Nephron (organoid): Measurements from ENCODE around the gene PSAT1.

Experiments
- H3K27ac Mint-ChIP-seq, 3 experiments: 2 replicates each; pipeline ENCODE4 v1.8.0; 2020; ENCODE audit warnings: mixed read lengths in 3 of 3, mild to moderate bottlenecking in 2 of 3, moderate library complexity in 1 of 3
- H3K27me3 Mint-ChIP-seq: 2 replicates; pipeline ENCODE4 v1.8.0; 2021; ENCODE audit warnings: low read depth, mild to moderate bottlenecking, moderate library complexity, mixed read lengths
- H3K36me3 Mint-ChIP-seq: 2 replicates; pipeline ENCODE4 v1.8.0; 2020; ENCODE audit warnings: low read depth, mixed read lengths
- H3K4me1 Mint-ChIP-seq: 2 replicates; pipeline ENCODE4 v1.8.0; 2020; ENCODE audit warnings: mixed read lengths
- H3K4me3 Mint-ChIP-seq, 3 experiments: 2 replicates each; pipeline ENCODE4 v1.8.0; 2020; ENCODE audit warnings: mild to moderate bottlenecking in 3 of 3, mixed read lengths in 3 of 3, moderate library complexity in 2 of 3
- H3K9me3 Mint-ChIP-seq: 2 replicates; pipeline ENCODE4 v1.8.0; 2020; ENCODE audit warnings: mixed read lengths
- TF ChIP-seq, protein P1 (sequence below), 3 experiments: fragments of 200-600 bp; sonication (generic); IDR thresholded peaks; one replicate each; pipeline ENCODE4 v1.5.0; 2021; ENCODE audit warnings: antibody characterized with exemption in 3 of 3; ENCODE audit not compliant: unreplicated experiment in 3 of 3

Gene PSAT1

DNA sequence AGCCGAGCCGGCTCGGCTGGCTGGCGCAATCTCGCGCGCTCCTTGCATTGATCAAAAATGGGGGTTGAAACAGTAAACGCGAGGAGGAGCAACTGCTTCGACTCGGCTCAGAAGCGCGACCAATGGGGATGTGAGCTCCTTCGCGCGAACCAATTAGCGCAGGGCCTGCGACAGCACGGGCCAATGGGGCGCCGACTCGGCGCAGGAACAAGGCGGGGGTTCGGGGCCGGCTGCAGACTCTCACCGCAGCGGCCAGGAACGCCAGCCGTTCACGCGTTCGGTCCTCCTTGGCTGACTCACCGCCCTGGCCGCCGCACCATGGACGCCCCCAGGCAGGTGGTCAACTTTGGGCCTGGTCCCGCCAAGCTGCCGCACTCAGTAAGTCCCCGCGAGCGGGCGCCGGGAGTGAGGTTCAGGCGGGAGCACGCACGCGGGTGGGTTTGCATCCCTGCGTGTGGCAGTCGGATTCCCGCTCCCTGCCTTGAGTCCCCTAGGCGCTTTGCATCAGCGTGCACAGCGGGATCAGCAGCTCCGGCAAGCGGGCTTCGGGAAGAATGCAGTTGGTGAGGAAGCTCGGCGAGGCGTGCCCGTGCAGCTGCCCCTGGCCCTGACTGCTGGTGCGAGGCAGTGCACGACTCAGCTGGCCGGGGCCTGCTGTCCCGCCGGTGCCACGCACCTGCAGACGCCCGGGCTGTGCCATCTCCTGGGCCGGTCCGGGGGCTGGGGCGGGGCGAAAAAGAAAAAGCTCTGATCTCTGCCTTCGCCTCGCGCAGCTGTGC lies at the start of gene PSAT1:
Gene PSAT1, plus strand, starts transcription at position 233 of the 779 bp plus-strand sequence. Its CDS starts 86 bp downstream, at position 319.
- Mint-ChIP-seq H3K4me3 (peak within 1 kb of the TSS; percentile 88 to 94 (median 92)), H3K27ac (peak within 1 kb of the TSS; percentile 89 to 94 (median 90)), H3K4me1 (peaks cover 49% of the 10 kb centered on the region), H3K27me3 (peaks cover 7% of the 10 kb centered on the region), H3K9me3 (no peaks in the 10 kb centered on the region), H3K36me3 (peaks cover 16% of the 10 kb centered on the region)
- TF ChIP-seq, protein P1, sequence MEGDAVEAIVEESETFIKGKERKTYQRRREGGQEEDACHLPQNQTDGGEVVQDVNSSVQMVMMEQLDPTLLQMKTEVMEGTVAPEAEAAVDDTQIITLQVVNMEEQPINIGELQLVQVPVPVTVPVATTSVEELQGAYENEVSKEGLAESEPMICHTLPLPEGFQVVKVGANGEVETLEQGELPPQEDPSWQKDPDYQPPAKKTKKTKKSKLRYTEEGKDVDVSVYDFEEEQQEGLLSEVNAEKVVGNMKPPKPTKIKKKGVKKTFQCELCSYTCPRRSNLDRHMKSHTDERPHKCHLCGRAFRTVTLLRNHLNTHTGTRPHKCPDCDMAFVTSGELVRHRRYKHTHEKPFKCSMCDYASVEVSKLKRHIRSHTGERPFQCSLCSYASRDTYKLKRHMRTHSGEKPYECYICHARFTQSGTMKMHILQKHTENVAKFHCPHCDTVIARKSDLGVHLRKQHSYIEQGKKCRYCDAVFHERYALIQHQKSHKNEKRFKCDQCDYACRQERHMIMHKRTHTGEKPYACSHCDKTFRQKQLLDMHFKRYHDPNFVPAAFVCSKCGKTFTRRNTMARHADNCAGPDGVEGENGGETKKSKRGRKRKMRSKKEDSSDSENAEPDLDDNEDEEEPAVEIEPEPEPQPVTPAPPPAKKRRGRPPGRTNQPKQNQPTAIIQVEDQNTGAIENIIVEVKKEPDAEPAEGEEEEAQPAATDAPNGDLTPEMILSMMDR (IDR thresholded peaks at IDR 0.05; ENCODE audit: unreplicated experiment in 3 of 3), result no peak

DNA sequence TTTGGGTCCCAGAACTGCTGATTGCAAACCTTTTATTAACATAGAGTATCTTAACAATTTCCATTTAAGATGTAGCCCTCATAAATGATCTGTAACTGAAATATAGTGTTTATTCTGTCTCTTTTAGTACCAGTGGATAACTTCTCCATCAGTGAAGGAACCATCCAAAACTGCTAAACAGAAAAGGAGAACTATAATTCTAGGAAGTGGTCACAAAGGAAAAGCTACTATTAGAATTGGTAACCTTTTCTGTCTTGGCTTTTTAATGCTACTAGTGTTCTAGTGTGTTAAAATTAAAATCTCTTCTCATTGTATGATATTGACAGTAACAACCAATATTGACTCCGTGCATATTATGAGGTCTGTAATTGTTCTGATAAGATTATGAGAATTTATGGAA lies 48.3 kb upstream of the PSAT1 start:
- TF ChIP-seq, protein P1 (IDR thresholded peaks at IDR 0.05; ENCODE audit: unreplicated experiment in 3 of 3), result no peak
- Mint-ChIP-seq H3K36me3 (peaks cover 52% of the 10 kb centered on the region), H3K4me3 (no peak overlapping the region), H3K9me3 (no peaks in the 10 kb centered on the region), H3K27me3 (no peaks in the 10 kb centered on the region), H3K4me1 (no peaks in the 10 kb centered on the region), H3K27ac (no peak overlapping the region)

DNA sequence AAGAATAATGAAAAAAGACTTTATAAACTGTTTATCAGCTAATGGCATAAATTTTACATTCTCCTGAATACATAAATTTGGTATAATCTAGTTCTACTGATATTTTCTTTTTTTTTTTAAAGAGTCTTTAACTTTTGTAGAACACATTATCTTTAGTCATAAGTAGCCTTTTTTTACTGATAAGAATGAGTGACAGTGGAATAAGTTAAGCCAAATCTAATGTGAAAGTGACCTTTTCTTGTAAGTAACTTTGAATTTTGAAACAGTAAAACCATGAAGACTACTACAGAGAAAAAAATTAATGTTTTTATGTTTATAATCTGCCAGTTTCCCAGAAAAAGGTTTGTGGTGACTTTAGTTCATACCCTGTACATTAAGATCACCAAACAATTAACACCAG lies 47.4 kb upstream of the PSAT1 start:
- peaks cover 59% of the 10 kb centered on the region for H3K36me3 Mint-ChIP-seq
- no peaks in the 10 kb centered on the region for H3K9me3 Mint-ChIP-seq
- H3K4me1 Mint-ChIP-seq, result no peaks in the 10 kb centered on the region
- TF ChIP-seq, protein P1 (IDR thresholded peaks at IDR 0.05; ENCODE audit: unreplicated experiment in 3 of 3), result no peak
- no peak overlapping the region for H3K27ac Mint-ChIP-seq
- no peak overlapping the region for H3K4me3 Mint-ChIP-seq
- no peaks in the 10 kb centered on the region for H3K27me3 Mint-ChIP-seq

DNA sequence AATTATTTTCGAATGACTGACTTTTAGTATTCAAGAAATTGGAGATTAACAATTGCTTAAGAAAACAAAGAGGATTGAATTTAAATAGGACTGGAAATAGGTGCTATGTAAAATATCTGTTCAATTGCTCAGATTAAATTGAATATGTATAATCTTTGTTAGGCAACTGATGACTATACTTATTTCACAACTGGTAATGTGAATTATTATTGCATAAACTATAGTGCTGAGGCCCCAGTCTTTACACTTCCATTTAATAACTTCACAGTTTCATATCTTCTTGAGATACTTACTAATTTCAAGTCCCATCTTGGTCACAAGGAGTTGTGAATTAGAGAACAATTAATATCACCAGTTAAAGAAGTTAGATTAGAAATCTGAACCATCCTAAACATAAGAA lies 44.3 kb upstream of the PSAT1 start:
- Mint-ChIP-seq H3K36me3 (peaks cover 55% of the 10 kb centered on the region), H3K27me3 (no peaks in the 10 kb centered on the region), H3K4me1 (no peaks in the 10 kb centered on the region), H3K27ac (no peak overlapping the region), H3K9me3 (no peaks in the 10 kb centered on the region), H3K4me3 (no peak overlapping the region)
- TF ChIP-seq, protein P1 (IDR thresholded peaks at IDR 0.05; ENCODE audit: unreplicated experiment in 3 of 3), result no peak

DNA sequence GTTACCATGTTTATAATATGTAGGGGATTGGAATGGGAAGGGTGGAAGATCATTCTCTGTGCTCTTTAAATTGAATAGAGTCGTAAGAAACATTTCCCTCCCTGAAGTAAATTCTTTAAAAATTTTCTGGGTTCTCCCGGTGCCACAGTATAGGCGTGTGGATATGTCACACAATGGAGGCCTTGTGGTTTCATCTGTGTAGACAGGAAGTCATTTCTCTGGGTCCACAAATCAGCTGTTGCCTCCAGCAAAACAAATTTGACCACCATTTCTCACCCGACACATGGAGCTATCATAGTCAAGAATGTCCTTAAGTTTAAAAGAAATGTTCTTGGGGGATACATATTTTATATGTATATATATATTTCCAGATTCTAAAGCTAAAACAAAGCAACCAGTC lies 43.6 kb upstream of the PSAT1 start:
- H3K36me3 Mint-ChIP-seq, result peaks cover 51% of the 10 kb centered on the region
- TF ChIP-seq, protein P1 (IDR thresholded peaks at IDR 0.05; ENCODE audit: unreplicated experiment in 3 of 3), result no peak
- no peaks in the 10 kb centered on the region for H3K27me3 Mint-ChIP-seq
- no peak overlapping the region for H3K27ac Mint-ChIP-seq
- H3K4me3 Mint-ChIP-seq, result no peak overlapping the region
- no peaks in the 10 kb centered on the region for H3K4me1 Mint-ChIP-seq
- no peaks in the 10 kb centered on the region for H3K9me3 Mint-ChIP-seq
